Liver (tissue), 9 donors: ENCODE data around the gene URAD. TPM values are rescaled to one million over a fixed set of nuclear protein-coding genes. Genes with fewer than 3 reads are reported as not detected.

Source experiments
- DNase-seq: peaks from one replicate; pipeline ENCODE4 v3.0.0-alpha.2; 2017; ENCODE audit warnings: low spot score
- H3K27ac ChIP-seq, 2 donors: one replicate each; pipeline ENCODE4 v1.7.0; 2013; ENCODE audit warnings: inconsistent platforms in 2 of 2, low read length in 2 of 2, control low read depth in 1 of 2, low read depth in 1 of 2, mild to moderate bottlenecking in 1 of 2
- H3K27me3 ChIP-seq, 4 donors: one replicate each; pipeline versions ENCODE4 v1.6.1 to v1.7.0; 2013; ENCODE audit warnings: low read length in 3 of 4, inconsistent platforms in 1 of 4, mild to moderate bottlenecking in 1 of 4, moderate library complexity in 1 of 4; ENCODE audit not compliant: control insufficient read depth in 4 of 4, insufficient read depth in 4 of 4
- H3K36me3 ChIP-seq, 4 donors: one replicate each; pipeline versions ENCODE4 v1.6.1 to v1.7.0; 2013; ENCODE audit warnings: low read length in 3 of 4, mild to moderate bottlenecking in 3 of 4, low read depth in 1 of 4, moderate library complexity in 1 of 4; ENCODE audit not compliant: control insufficient read depth in 4 of 4, insufficient read depth in 3 of 4
- H3K4me1 ChIP-seq, 4 donors: one replicate each; pipeline versions ENCODE4 v1.6.1 to v1.7.0; 2013; ENCODE audit warnings: low read length in 3 of 4, mild to moderate bottlenecking in 3 of 4, moderate library complexity in 1 of 4; ENCODE audit not compliant: control insufficient read depth in 4 of 4, insufficient read depth in 4 of 4
- H3K4me3 ChIP-seq, 3 donors: one replicate each; pipeline versions ENCODE4 v1.6.1 to v1.7.0; 2013; ENCODE audit warnings: low read length in 3 of 3, control low read depth in 1 of 3, low read depth in 1 of 3, mild to moderate bottlenecking in 1 of 3
- H3K9ac ChIP-seq, 2 donors: one replicate each; pipeline ENCODE4 v1.7.0; 2013; ENCODE audit warnings: low read length in 2 of 2, mild to moderate bottlenecking in 2 of 2, moderate library complexity in 2 of 2, control low read depth in 1 of 2, low read depth in 1 of 2
- H3K9me3 ChIP-seq, 4 donors: one replicate each; pipeline versions ENCODE4 v1.6.1 to v1.7.0; 2013; ENCODE audit warnings: low read length in 3 of 4; ENCODE audit not compliant: control insufficient read depth in 4 of 4
- ATF3 ChIP-seq: IDR thresholded peaks from 2 replicates; pipeline ENCODE4 v1.6.1; 2016; ENCODE audit warnings: antibody characterized with exemption
- CTCF ChIP-seq: fragments of 150-350 bp; IDR thresholded peaks from 2 replicates; pipeline ENCODE4 v1.5.1; 2017; ENCODE audit warnings: improper control_type of control experiment, low read depth, low read length; ENCODE audit not compliant: missing input control
- FOXA1 ChIP-seq: IDR thresholded peaks from 2 replicates; pipeline ENCODE4 v1.6.1; 2016; ENCODE audit warnings: antibody characterized with exemption
- FOXA2 ChIP-seq: IDR thresholded peaks from 2 replicates; pipeline ENCODE4 v1.6.1; 2016; ENCODE audit warnings: antibody characterized with exemption
- GABPA ChIP-seq, 2 donors: IDR thresholded peaks in 1 of 2; conservative IDR thresholded peaks in 1 of 2; 2 replicates each; pipeline ENCODE4 v1.6.1; 2016; ENCODE audit warnings: antibody characterized with exemption in 2 of 2, mild to moderate bottlenecking in 1 of 2, moderate library complexity in 1 of 2
- HNF4A ChIP-seq, 2 donors: conservative IDR thresholded peaks; 2 replicates each; pipeline ENCODE4 v1.6.1; 2016; ENCODE audit warnings: antibody characterized with exemption in 2 of 2, mild to moderate bottlenecking in 2 of 2
- HNF4G ChIP-seq: IDR thresholded peaks from 2 replicates; pipeline ENCODE4 v1.6.1; 2016; ENCODE audit warnings: antibody characterized with exemption
- JUND ChIP-seq, 2 donors: IDR thresholded peaks; 2 replicates each; pipeline ENCODE4 v1.6.1; 2016; ENCODE audit warnings: antibody characterized with exemption in 2 of 2
- MAX ChIP-seq: IDR thresholded peaks from 2 replicates; pipeline ENCODE4 v1.6.1; 2016; ENCODE audit warnings: antibody characterized with exemption
- NR2F2 ChIP-seq: IDR thresholded peaks from 2 replicates; pipeline ENCODE4 v1.6.1; 2016; ENCODE audit warnings: antibody characterized with exemption
- RAD21 ChIP-seq, 2 donors: IDR thresholded peaks; 2 replicates each; pipeline ENCODE4 v1.6.1; 2016; ENCODE audit warnings: antibody characterized with exemption in 2 of 2, mild to moderate bottlenecking in 2 of 2
- REST ChIP-seq: IDR thresholded peaks from 2 replicates; pipeline ENCODE4 v1.6.1; 2016; ENCODE audit warnings: antibody characterized with exemption, mild to moderate bottlenecking
- RXRA ChIP-seq, 2 donors: IDR thresholded peaks; 2 replicates each; pipeline ENCODE4 v1.6.1; 2017 to 2018; ENCODE audit warnings: antibody characterized with exemption in 2 of 2, mild to moderate bottlenecking in 1 of 2
- SP1 ChIP-seq: IDR thresholded peaks from 2 replicates; pipeline ENCODE4 v1.6.1; 2018; ENCODE audit warnings: antibody characterized with exemption, mild to moderate bottlenecking
- TAF1 ChIP-seq: conservative IDR thresholded peaks from 2 replicates; pipeline ENCODE4 v1.6.1; 2016; ENCODE audit warnings: antibody characterized with exemption, mild to moderate bottlenecking
- YY1 ChIP-seq: IDR thresholded peaks from 2 replicates; pipeline ENCODE4 v1.6.1; 2016; ENCODE audit warnings: antibody characterized with exemption, mild to moderate bottlenecking
- ZBTB33 ChIP-seq: IDR thresholded peaks from 2 replicates; pipeline ENCODE4 v1.6.1; 2016; ENCODE audit warnings: antibody characterized with exemption
- WGBS: extraction: QIAGEN DNeasy Blood & Tissue Kit; methylation state at CpG from one replicate; pipeline ENCODE4 v1.1.7; 2013; 5-methylcytosine and 5-hydroxymethylcytosine counted together
- polyA plus RNA-seq, 2 donors: library from polyadenylated mRNA; stranded (reverse) in 1 of 2; unstranded in 1 of 2; fragments of 200-250 nt in 1 of 2; fragments of >200 nt in 1 of 2; fragmentation: Nextera tagmentation in 1 of 2; extraction: Ambion mirVana in 1 of 2; gene quantifications; one replicate each; pipeline versions ENCODE4 v1.2.1 to v1.2.3, GENCODE V29; 2013 to 2015
- total RNA-seq, 2 donors: library from RNA; depleted of rRNA; stranded (reverse); fragments of >200 nt; gene quantifications; one replicate each; pipeline ENCODE4 v1.2.3, GENCODE V29; 2014
- donor health status: healthy.
- donor health status: healthy.
- donor health status: healthy.
- donor health status: healthy.
- donor health status: healthy.

The URAD gene
- total and polyA plus RNA-seq, 4 donors: not detected

- Histone ChIP-seq H3K9ac (no peak overlapping the region), H3K27ac (no peak overlapping the region), H3K36me3 (no peaks in the 10 kb centered on the region)
Observed at GRCh38 chr13:27965740-27966640, 22.5 kb downstream of the URAD start.

More at GRCh38 chr13:27965740-27966640, 22.5 kb downstream of the URAD start:
- DNase-seq: no peak
- no peak for TF ChIP-seq HNF4G
- no peak for TF ChIP-seq NR2F2
- TF ChIP-seq RXRA (IDR thresholded peaks at IDR 0.05): no peak
- TF ChIP-seq FOXA1: no peak
- no peak for TF ChIP-seq JUND (IDR thresholded peaks at IDR 0.05)
- TF ChIP-seq MAX: no peak
- TF ChIP-seq ATF3: no peak
- no peak for TF ChIP-seq CTCF
- TF ChIP-seq RAD21 (IDR thresholded peaks at IDR 0.05): no peak
- TF ChIP-seq HNF4A (conservative IDR thresholded peaks at IDR 0.05): no peak
- TF ChIP-seq YY1: no peak
- TF ChIP-seq SP1: no peak
- no peak for TF ChIP-seq FOXA2
- TF ChIP-seq ZBTB33: no peak
- TF ChIP-seq TAF1: no peak
- no peak for TF ChIP-seq GABPA (IDR thresholded peaks at IDR 0.05 in 1 of 2, conservative IDR thresholded peaks at IDR 0.05 in 1 of 2)
- no peak for TF ChIP-seq REST
- Histone ChIP-seq H3K9me3 (no peaks in the 10 kb centered on the region), H3K4me3 (no peak overlapping the region), H3K4me1 (peaks cover 10 to 24% (median 18%) of the 10 kb centered on the region in 4 donors), H3K27me3 (peaks cover 8 to 30% (median 25%) of the 10 kb centered on the region in 4 donors)
- 34% methylated on average over 45 of the region's 45 CpGs for WGBS
